Transverse colon (tissue), 4 donors: Measurements from ENCODE around the gene ZNF497. TPM values are rescaled to one million over a fixed set of nuclear protein-coding genes. Genes with fewer than 3 reads are reported as not detected.

Experiments
- DNase-seq: peaks from one replicate; pipeline ENCODE4 v3.0.0-alpha.2; 2019
- H3K27ac ChIP-seq, 4 donors: fragments of 200-600 bp; sonication (generic); 2 replicates each; pipeline ENCODE4 v1.5.1; 2016 to 2018; ENCODE audit warnings: inconsistent platforms in 4 of 4
- H3K27me3 ChIP-seq: fragments of 200-600 bp; sonication (generic); 2 replicates; pipeline ENCODE4 v1.5.1; 2017; ENCODE audit warnings: inconsistent platforms
- H3K36me3 ChIP-seq, 4 donors: fragments of 200-600 bp; sonication (generic); 2 replicates each; pipeline ENCODE4 v1.5.1; 2017 to 2019; ENCODE audit warnings: inconsistent platforms in 4 of 4
- H3K4me1 ChIP-seq, 4 donors: fragments of 200-600 bp; sonication (generic); 2 replicates each; pipeline ENCODE4 v1.5.1; 2017 to 2020; ENCODE audit warnings: inconsistent platforms in 4 of 4
- H3K4me3 ChIP-seq, 4 donors: fragments of 200-600 bp; sonication (generic); 1 replicate in 1 of 4; 2 replicates in 3 of 4; pipeline versions ENCODE4 v1.5.1 to v1.6.1; 2017 to 2019; ENCODE audit warnings: inconsistent platforms in 4 of 4
- H3K9me3 ChIP-seq, 2 donors: fragments of 200-600 bp; sonication (generic); 2 replicates each; pipeline ENCODE4 v1.5.1; 2017 to 2019; ENCODE audit warnings: inconsistent platforms in 2 of 2
- EP300 ChIP-seq: sonication (generic); formaldehyde crosslinking; IDR thresholded peaks from one replicate; pipeline ENCODE4 v1.6.1; 2017; ENCODE audit warnings: antibody characterized with exemption, low read depth
- POLR2A ChIP-seq: fragments of 450-650 bp; IDR thresholded peaks from one replicate; pipeline ENCODE4 v1.6.1; 2016; ENCODE audit warnings: antibody characterized with exemption, mild to moderate bottlenecking, moderate library complexity
- POLR2AphosphoS5 ChIP-seq, 3 donors: sonication (generic); formaldehyde crosslinking; IDR thresholded peaks; one replicate each; pipeline ENCODE4 v1.6.1; 2016; ENCODE audit warnings: antibody characterized with exemption in 3 of 3
- WGBS, 2 donors: methylation state at CpG; one replicate each; pipeline ENCODE4 v1.1.5; 2018; ENCODE audit warnings: low coverage in 1 of 2; 5-methylcytosine and 5-hydroxymethylcytosine counted together
- in situ Hi-C, 4 donors: fragments of 200-750 bp; cut with MboI; loops; one replicate each; pipeline versions ENCODE4 v1.15.0 to v1.15.1; 2017; ENCODE audit warnings: low sequenced_read_pairs in 3 of 4, low pct_ligation_motif_present in 1 of 4, low pct_unique_long_range_greater_than_20kb in 1 of 4
- intact Hi-C: fragments of 100-400 bp; cut with DNase I; formaldehyde crosslinking; loops from one replicate; pipeline ENCODE4 v1.15.1; 2023; ENCODE audit warnings: low total_unique reads
- total RNA-seq, 4 donors: library from RNA; depleted of rRNA; stranded (reverse); fragments of >200 nt; gene quantifications; one replicate each; pipeline ENCODE4 v1.1.0, GENCODE V29; 2016
- TF ChIP-seq, protein P1 (sequence below), 5 experiments: fragments of 200-600 bp in 3 of 5; fragments of 450-650 bp in 2 of 5; sonication (generic) in 3 of 5; IDR thresholded peaks; 1 replicate in 2 of 5; 2 replicates in 3 of 5; pipeline ENCODE4 v1.5.1; 2016 to 2017; ENCODE audit warnings: antibody characterized with exemption in 5 of 5, inconsistent platforms in 3 of 5, mild to moderate bottlenecking in 2 of 5, moderate library complexity in 1 of 5

ZNF497 gene
- total RNA-seq, 4 donors from 2014 or later = 1.3 to 19.3 (median 4.2) TPM

DNA sequence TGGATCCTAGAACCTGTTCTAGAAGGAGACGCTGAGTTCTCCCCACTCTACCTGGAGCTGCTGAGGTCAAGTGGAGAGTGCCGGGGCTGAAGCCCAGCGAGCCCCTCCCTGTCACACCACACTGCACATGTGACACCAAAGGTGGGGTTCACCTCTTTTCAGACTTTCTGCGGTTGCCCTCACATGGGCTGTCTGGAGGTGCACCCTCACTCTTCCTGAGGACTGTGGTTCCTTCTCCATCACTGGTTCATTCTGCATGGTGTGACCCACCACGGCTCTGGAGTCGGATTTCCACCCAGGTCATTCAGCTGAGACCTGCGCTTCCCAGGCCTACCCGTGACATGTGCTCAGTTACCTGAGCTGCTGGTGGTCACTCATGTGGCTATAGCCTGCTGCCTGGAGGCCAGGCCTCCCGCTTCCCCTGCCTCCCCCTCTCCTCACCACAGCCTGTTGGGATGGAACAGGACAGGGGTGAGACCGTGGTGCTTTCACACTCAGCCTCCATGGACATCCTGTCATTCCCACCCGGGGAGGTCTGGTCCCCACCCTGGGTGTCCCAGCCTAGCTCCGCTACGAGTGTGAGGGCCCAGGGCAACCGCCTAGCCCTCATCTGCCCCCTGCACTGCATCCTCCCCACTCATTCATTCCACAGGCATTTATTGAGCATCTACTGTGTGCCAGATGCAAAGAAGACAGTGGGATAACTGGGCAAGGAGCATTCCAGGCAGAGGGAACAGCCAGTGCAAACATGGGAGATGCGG, 8.7 kb downstream of the ZNF497 start:
- in situ Hi-C loops (no loop called here), intact Hi-C loops (no loop called here)
- no peak overlapping the region for H3K4me3 ChIP-seq
- DNase-seq = no peak
- H3K36me3 ChIP-seq = no peaks in the 10 kb centered on the region
- TF ChIP-seq, protein P1, sequence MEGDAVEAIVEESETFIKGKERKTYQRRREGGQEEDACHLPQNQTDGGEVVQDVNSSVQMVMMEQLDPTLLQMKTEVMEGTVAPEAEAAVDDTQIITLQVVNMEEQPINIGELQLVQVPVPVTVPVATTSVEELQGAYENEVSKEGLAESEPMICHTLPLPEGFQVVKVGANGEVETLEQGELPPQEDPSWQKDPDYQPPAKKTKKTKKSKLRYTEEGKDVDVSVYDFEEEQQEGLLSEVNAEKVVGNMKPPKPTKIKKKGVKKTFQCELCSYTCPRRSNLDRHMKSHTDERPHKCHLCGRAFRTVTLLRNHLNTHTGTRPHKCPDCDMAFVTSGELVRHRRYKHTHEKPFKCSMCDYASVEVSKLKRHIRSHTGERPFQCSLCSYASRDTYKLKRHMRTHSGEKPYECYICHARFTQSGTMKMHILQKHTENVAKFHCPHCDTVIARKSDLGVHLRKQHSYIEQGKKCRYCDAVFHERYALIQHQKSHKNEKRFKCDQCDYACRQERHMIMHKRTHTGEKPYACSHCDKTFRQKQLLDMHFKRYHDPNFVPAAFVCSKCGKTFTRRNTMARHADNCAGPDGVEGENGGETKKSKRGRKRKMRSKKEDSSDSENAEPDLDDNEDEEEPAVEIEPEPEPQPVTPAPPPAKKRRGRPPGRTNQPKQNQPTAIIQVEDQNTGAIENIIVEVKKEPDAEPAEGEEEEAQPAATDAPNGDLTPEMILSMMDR (IDR thresholded peaks at IDR 0.05) = no peak
- TF ChIP-seq EP300 (no peak), POLR2AphosphoS5 (IDR thresholded peaks at IDR 0.05) (no peak), POLR2A (no peak)
- H3K9me3 ChIP-seq = no peaks in the 10 kb centered on the region
- H3K27ac ChIP-seq = no peak overlapping the region
- 80 to 86% methylated on average over 4 to 15 of the region's 15 CpGs for WGBS, 2 donors
- H3K27me3 ChIP-seq = peaks cover 40% of the 10 kb centered on the region
- peaks cover 0 to 25% (median 13%) of the 10 kb centered on the region in 4 donors for H3K4me1 ChIP-seq

DNA sequence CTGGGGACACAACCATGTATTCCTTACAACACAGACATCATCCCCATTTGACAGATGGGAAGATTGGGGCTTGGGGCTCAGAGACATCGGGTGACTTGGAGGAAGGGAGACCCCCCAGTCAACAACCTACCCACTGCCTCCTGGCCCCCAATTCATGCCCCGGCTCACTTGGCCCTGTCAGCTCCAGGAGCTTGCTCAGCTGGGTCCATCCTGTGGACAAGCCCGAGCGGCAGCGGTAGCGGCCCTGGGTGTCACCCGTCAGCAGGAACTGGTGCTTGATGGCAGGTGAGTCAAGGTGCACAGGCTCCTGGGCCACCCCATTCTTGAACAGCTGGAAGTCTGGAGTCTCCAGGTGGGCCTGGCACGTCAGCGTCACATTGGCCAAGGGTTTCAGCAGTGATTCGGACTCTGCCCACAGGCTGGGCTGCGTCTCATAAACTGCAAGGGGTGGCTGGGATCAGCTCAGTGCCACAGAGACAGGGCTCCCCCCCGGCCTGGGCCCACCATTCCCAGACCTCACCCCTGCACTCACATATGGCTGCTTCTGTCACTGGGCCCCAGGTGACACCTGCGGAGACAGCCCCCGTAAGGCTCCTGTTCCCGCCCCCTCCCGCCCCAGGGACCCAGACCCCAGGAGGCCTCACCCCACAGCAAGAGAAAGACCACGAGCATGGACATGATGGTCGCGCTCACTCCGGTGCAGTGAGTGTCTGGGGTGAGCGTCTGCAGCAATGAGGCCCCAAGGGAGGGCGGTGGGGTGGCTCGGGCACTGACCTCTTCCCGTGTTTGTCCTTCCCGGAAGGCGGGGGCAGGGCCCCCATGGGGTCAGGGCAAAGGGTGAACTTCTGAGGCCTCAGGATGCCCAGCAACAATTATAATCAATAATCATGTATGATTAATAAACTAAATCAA, 9.5 kb downstream of the ZNF497 start, which contains the start of gene A1BG:
A1BG (minus strand) TSS at position 733 of the 912 bp plus-strand sequence; CDS start at position 678, 55 bp downstream.
- Histone ChIP-seq H3K36me3 (no peaks in the 10 kb centered on the region), H3K4me1 (peaks cover 0 to 27% (median 13%) of the 10 kb centered on the region in 4 donors), H3K27ac (no peak within 1 kb of the TSS), H3K27me3 (peaks cover 49% of the 10 kb centered on the region), H3K4me3 (no peak within 1 kb of the TSS), H3K9me3 (no peaks in the 10 kb centered on the region)
- WGBS, 2 donors = 81 to 92% methylated on average over 5 to 24 of the region's 26 CpGs
- DNase-seq = no peak
- no peak for TF ChIP-seq EP300
- TF ChIP-seq, protein P1 (IDR thresholded peaks at IDR 0.05) = no peak
- TF ChIP-seq POLR2A = no peak
- TF ChIP-seq POLR2AphosphoS5 (IDR thresholded peaks at IDR 0.05) = no peak
- intact Hi-C loops = no loop called here
- in situ Hi-C loops = no loop called here

DNA sequence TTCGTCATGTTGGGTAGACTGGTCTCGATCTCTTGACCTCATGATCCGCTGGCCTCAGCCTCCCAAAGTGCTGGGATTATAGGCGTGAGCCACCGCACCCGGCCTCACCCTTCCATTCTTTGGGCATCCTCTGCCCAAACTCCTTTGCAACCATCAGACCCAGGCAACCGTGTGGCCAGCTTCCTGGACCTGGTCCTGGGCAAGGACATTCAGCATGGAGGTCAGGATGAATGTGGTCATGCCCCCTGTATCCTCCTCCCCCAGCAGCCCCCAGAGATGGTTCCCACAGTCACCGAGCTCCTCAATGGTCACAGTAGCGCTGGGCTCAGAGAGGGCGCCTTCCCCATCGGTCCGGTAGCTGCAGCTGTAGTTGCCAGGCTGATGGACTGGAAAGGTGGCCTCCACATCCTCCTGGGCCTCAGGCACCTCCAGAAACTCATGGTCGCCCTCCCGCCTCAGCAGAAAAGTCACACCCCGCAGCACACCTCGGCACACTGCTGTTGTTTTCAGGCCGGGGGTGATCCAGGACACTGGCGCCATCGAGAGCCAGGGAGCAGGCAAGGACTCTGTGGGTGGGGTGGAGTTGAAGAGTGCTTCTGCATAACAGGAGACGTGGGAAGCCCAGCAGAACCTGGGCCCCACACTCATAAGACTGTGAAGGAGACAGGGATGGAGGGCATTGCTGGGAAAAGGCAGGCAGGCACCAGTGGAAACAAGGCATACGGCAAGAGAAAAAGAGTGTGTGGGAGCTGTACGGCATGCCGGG, 10.4 kb downstream of the ZNF497 start:
- peaks cover 0 to 27% (median 15%) of the 10 kb centered on the region in 4 donors for H3K4me1 ChIP-seq
- TF ChIP-seq, protein P1 (IDR thresholded peaks at IDR 0.05) = no peak
- TF ChIP-seq POLR2A (no peak), EP300 (no peak), POLR2AphosphoS5 (IDR thresholded peaks at IDR 0.05) (no peak)
- WGBS, 2 donors = 86 to 90% methylated on average over 3 to 23 of the region's 23 CpGs
- H3K9me3 ChIP-seq = no peaks in the 10 kb centered on the region
- H3K36me3 ChIP-seq = no peaks in the 10 kb centered on the region
- in situ Hi-C loops = no loop called here
- no peak for DNase-seq
- intact Hi-C loops = no loop called here
- H3K27me3 ChIP-seq = peaks cover 58% of the 10 kb centered on the region
- no peak overlapping the region for H3K27ac ChIP-seq
- no peak overlapping the region for H3K4me3 ChIP-seq

DNA sequence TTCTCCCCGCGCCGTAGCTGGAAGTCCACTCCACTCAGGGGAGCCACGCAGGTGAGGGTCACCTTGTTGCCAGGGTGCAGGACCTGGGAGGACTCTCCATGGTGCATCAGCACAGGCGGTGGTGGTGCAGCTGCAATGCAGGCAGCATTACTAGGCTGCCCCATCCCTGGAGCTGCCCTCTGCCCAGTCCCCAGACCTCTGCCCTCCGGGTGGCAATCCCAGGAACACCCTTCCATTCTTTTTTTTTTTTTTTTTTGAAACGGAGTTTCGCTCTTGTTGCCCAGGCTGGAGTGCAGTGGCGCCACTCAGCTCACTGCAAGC, 11.0 kb downstream of the ZNF497 start:
- H3K36me3 ChIP-seq = no peaks in the 10 kb centered on the region
- H3K4me1 ChIP-seq = peaks cover 0 to 28% (median 9%) of the 10 kb centered on the region in 4 donors
- no peak for DNase-seq
- in situ Hi-C loops (no loop called here), intact Hi-C loops (no loop called here)
- no peak overlapping the region for H3K27ac ChIP-seq
- 93 to 100% methylated on average over 2 to 8 of the region's 9 CpGs for WGBS, 2 donors
- H3K4me3 ChIP-seq = no peak overlapping the region
- H3K9me3 ChIP-seq = no peaks in the 10 kb centered on the region
- peaks cover 60% of the 10 kb centered on the region for H3K27me3 ChIP-seq
- TF ChIP-seq, protein P1 (IDR thresholded peaks at IDR 0.05) = no peak
